T-helper 1 cell treated with Interleukin-12 subunit alpha and Interleukin-12 subunit beta and Interleukin-4 antibody, amounts not matched to agents 30 ng/mL and 1 ng/mL, for 36 hours (primary cell): ENCODE results near the gene OR52E2. TPM values are rescaled to one million over a fixed set of nuclear protein-coding genes. Genes with fewer than 3 reads are reported as not detected.
"Not testable (repeated sequence)": the region's sequence is repeated elsewhere in the genome, so short reads cannot be mapped to it uniquely, and the experiment has no call there.

Experiments
- intact Hi-C: fragments of 100-400 bp; cut with micrococcal nuclease; formaldehyde crosslinking; loops from one replicate; pipeline ENCODE4 v1.15.1; 2024
- total RNA-seq: library from RNA; stranded (reverse); gene quantifications from 2 replicates; pipeline ENCODE4 v1.2.3, GENCODE V29; 2022

Gene OR52E2
- not detected in 2 replicates for total RNA-seq

DNA sequence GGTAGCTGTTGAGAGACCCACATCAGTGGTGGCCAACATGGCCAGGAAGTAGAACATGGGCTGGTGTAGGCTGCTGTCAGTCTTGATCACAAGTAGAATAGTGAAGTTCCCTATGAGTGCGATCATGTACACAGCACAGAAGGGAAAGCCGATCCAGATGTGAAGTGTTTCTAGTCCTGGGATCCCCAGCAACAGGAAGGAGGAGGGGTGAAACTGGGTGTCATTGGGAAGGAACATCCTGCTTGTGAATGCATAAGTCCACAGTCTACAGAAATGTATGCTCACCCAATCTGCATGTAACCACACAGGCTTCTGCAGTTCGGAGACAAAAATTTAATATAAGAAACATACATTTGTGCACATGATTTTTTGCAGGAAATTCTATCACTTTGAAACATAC is at the start of gene OR52E2:
Gene OR52E2, minus strand, starts transcription at position 237 of the 400 bp plus-strand sequence. Its CDS starts 0 bp downstream, at position 237.
- intact Hi-C loops = no loop called here

DNA sequence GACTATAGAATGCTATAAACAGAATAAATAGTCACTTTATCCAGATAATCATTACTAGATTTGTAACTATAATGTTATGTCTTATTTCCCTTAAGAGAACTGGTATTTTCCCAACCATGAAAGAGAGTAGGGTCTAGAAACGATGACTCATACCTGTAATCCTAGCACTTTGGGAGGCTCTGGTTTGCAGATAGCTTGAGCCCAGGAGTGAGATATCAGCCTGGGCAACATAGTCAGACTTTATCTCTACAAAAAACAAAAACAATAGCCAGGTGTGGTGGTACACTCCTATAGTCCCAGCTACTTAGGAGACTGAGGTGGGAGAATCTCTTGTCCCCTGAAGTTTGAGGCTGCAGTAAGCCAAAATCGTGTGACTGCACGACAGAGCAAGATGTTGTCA is 47.9 kb upstream of the OR52E2 start:
- intact Hi-C loops = no loop called here

DNA sequence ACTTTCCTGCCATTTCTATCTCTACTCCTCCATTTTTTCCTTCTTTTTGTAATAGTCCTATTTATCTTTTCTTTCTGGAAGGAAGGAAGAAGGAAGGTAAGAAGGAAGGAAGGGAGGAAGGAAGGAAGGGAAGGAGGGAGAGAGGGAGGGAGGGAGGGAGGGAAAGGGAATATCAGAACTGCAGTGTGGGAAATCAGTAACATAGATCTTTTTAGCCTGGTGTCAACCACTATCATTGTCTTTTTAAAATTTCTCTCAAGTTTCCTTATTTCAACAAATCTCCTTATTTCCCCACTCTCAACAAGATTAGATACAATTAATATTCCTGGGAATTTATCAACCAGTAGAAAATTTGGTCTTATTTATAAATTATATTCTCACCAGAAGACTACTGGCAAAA is 43.6 kb upstream of the OR52E2 start:
- intact Hi-C loops = no loop called here

DNA sequence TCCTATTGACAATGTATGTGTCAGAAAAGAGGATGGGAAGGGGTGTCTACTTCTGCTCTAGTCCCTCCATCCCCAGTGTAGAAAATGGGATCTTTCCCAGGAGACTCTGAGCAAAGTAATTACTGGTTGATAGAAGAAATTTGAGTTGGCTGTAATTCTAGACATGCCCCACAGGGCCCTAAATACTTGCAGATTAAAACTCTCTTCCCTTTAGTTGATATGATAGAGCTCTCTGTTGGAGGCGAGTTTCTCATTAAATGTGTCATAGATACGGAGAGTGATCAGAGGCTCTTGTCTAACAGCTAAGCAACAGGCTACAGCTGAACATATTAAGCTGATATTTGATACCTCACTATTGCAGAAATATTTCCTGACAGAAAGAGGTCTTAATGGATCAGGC is 42.8 kb upstream of the OR52E2 start:
- intact Hi-C loops = no loop called here

DNA sequence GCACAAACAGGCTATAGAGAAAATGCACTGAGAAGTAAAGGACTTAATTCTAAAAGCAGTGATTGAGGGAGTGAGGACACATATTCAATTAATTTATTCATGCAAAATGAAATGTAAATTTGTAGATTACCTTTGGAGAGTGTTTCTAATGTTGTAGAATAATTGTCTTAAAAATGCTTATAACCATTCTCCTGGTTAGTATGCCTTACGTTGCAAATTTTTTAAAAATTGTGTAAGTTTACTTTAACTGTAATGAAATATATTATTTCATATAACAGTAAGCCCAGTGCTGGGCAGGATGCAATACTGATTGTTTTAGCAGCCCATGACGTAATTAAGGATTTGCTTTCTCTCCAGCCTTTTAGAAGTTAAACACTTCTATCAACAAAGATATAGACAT is 36.6 kb upstream of the OR52E2 start:
- intact Hi-C loops = no loop called here

DNA sequence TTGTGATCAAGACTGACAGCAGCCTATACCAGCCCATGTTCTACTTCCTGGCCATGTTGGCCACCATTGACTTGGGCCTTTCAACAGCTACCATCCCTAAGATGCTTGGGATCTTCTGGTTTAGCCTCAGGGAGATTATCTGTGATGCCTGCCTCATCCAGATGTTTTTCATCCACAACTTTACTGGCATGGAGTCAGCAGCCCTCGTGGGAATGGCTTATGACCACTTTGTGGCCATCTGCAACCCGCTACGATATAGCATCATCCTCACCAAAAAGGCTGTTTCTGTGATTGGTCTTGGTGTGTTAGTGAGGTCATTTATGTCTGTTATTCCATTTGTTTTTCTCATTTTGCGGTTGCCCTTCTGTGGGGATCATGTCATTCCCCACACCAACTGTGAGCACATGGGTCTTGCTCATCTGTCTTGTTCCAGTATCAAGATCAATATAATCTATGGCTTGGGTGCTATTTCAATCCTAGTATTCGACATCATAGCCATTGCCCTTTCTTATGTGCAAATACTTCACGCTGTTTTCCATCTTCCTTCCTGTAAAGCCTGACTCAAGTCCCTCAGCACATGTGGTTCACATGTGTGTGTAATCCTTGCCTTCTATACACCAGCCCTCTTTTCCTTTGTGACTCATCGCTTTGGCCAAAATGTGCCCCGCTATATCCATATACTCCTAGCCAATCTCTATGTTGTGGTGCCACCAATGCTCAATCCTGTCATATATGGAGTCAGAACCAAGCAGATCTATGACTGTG is 33.6 kb upstream of the OR52E2 start:
- intact Hi-C loops = no loop called here

DNA sequence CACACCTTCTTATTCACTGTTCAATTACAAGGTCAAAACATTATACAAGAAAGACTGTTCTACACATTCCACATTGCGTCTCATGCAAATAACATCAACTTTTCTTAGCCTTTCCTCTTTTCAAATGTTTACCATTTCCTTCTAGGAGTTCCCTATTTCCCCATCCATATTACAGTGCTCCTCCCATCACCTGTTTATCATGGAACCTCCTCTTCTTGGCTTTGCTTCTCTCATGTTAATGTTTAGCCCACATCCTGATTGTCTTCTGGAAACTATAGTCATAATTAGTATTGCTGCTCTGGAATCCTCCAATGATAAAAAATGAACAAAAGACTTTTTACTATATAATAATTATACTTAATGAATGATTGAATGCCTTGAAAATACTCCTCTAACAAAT is 31.2 kb upstream of the OR52E2 start:
- intact Hi-C loops = no loop called here

DNA sequence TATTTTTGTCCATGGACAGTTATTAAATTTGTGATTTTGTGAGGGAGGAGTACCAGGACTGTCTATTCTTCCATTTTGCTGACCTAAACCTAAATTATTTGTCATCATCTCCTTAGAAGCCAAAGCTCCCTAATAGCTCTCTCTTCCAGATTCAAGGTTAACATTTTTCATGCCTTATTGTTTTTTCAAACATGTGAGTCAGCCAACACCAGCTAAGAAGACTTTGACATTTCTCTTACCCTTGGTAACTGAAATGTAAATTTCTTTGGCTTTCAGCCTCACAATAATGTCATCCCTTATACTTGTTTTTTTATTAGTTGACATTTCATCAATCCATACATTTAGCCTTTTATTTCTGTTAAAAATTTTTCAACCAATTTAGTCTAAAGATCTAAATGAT is 29.1 kb upstream of the OR52E2 start:
- intact Hi-C loops = no loop called here

DNA sequence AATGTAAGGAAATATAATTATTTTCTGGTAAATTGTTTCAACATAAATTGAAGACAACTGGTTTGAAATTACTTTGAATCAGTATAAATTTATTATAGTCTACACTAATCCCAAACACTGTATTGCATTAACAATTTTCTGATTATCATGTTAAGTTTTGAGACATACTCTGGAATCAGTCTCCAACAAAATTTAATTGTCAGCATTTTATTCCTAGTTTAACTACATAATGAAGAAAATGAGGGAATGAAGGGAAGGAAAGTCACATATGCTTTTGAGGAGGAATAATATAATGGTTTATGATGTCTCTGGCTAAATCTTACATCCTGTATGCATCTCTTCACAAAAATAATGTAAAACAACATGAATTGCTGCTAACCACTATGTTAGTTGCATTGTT is 24.2 kb upstream of the OR52E2 start:
- intact Hi-C loops = no loop called here

DNA sequence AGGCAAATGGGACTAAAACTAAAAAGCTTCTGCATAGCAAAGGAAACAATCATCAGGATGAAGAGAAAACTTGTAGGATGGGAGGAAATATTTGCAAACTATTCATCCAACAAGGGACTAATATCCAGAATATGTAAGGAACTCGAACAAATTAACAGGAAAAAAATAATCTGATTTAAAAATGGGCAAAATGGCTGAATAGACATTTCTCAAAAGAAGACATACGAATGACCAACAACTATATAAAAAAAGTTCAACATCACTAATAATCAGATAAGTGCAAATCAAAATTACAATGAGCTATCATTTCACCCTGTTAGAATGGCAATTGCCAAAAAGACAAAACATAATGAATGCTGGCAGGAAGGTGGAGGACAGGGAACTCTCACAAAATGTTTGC is 22.0 kb upstream of the OR52E2 start:
- intact Hi-C loops = no loop called here

DNA sequence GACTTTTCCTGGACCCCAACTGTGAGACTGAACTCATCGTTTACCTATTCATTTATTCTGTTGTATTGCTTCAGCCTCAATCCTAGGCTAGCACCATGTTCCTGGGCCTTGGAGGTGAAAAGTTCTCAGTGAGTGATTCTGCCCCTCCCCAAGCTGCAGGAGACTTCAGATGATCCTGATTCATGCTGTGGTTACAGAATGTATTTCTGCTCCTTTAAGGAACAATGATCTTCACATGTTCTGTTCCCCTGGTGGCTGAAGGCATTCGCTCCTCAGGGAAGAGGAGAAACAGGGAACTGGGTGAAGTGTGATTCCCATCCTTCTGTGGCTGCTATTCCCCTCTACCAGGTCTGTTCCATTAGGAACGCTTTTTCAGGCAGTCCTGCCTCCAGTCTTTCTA is 12.4 kb upstream of the OR52E2 start:
- intact Hi-C loops = no loop called here

DNA sequence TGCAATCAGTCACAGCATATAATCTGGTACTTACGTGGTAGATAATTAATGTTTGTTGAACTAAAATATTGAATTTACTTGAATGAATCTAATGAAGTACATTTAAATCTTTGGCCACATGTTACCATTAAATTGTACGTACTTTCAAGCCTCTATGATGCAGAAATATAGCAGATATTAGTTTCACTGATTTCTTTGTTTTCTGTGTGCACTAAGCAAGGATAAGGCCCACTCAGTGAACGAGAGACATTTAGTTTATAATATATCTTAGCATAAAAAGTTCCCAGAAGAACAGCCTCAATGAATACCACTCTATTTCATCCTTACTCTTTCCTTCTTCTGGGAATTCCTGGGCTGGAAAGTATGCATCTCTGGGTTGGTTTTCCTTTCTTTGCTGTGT is 9.8 kb upstream of the OR52E2 start, which contains the start of gene OR52E1:
Gene OR52E1, plus strand, starts transcription at position 301 of the 400 bp plus-strand sequence.
- intact Hi-C loops = no loop called here

DNA sequence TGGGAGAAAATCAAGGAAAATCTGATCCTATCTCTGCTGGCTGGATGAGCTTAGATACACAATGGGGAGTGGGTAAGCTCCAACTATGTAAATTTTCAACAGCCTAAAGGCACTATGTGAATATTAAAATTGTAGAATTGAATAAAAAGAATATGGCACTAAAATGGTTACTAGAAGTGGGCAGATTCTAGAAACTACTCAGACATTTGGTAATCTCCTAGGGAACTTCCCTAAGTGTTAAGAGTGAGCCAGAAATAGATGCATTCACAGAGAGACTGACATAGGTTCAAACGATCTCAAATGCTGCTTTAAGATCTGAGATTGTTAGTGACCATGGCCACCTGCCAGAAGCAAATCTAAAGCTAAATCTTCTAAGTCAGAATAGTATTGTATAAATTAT is 5.6 kb upstream of the OR52E2 start:
- intact Hi-C loops = no loop called here

DNA sequence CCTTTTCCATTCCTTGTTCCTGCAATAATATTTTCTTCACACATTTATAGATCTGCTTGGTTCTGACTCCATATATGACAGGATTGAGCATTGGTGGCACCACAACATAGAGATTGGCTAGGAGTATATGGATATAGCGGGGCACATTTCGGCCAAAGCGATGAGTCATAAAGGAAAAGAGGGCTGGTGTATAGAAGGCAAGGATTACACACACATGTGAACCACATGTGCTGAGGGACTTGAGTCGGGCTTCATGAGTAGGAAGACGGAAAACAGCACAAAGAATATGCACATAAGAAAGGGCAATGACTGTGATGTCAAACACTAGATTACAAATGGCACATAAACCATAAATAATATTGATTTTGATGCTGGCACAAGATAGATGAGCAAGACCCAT is 748 bp downstream of the OR52E2 start:
- intact Hi-C loops = not testable (repeated sequence)

DNA sequence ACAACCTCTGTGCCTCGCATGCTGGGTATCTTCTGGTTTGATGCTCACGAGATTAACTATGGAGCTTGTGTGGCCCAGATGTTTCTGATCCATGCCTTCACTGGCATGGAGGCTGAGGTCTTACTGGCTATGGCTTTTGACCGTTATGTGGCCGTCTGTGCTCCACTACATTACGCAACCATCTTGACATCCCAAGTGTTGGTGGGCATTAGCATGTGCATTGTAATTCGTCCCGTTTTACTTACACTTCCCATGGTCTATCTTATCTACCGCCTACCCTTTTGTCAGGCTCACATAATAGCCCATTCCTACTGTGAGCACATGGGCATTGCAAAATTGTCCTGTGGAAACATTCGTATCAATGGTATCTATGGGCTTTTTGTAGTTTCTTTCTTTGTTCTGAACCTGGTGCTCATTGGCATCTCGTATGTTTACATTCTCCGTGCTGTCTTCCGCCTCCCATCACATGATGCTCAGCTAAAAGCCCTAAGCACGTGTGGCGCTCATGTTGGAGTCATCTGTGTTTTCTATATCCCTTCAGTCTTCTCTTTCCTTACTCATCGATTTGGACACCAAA is 12.6 kb downstream of the OR52E2 start:
- intact Hi-C loops = no loop called here

DNA sequence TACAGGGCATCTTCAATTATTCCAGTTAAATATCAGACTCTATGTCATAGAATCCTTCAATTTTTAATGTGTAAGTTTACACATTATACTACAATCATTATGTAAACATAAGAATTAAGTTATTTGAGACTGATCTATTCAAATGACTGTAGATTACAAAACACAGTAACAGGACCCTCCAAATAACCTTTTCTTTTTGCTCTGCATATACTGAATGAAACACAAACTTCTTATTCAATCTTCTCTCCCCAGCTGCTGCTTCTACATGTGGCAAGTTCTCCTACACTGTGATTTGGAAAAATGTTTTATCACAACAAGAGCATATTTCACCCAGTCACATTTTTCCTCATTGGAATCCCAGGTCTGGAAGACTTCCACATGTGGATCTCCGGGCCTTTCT is 13.2 kb downstream of the OR52E2 start, which contains the start of gene OR52J3:
Gene OR52J3, plus strand, starts transcription at position 301 of the 400 bp plus-strand sequence. Its CDS starts 0 bp downstream, at position 301.
- intact Hi-C loops = no loop called here

DNA sequence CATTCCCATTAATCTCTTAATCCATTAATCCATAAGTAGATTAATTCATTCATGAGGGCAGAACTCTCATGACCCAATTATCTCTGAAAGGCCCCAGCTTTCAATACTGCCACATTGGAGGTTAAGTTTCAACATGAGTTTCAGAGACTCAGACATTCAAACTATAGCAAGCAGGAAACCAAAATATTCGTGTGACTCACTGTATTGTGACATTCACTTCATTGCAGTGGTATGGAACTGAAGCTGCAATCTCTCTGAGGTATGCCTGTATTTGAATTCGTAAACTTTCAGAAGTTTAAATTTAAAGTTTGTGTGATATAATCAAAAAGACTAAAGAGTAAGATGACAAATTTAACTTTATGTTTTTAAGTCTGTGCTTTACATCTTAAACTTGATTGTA is 16.0 kb downstream of the OR52E2 start:
- intact Hi-C loops = no loop called here

DNA sequence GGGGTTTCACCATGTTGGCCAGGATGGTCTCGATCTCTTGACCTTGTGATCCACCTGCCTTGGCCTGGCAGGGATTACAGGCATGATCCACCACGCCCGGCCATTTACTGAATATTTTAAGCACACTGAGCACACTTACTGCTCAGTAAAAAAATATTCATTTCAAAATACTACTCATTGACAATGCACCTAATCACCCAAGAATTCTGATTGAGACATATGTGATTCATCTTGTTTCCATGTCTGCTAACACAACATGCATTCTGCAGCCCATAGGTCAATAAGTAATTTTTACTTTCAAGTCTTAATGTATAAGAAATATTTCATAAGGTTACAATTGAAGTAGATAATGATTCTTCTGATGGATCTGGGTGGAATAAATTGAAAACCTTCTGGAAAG is 17.3 kb downstream of the OR52E2 start:
- intact Hi-C loops = no loop called here

DNA sequence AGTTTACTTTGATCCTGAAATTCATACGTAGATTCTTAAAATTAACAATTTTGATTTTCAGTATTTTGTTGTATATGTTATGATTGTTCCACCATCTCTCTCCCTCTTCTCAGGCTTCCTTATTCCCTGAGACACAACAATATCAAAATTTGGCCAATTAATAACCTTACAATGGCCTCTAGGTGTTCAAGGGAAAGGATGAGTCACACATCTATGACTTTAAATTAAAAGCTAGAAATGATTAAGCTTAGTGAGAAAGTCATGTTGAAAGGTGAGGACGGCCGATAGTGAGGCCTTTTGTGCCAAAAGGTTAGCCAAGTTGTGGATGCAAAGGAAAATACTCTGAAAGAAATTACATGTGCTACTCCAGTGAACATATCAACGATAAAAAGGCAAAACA is 18.6 kb downstream of the OR52E2 start:
- intact Hi-C loops = no loop called here

DNA sequence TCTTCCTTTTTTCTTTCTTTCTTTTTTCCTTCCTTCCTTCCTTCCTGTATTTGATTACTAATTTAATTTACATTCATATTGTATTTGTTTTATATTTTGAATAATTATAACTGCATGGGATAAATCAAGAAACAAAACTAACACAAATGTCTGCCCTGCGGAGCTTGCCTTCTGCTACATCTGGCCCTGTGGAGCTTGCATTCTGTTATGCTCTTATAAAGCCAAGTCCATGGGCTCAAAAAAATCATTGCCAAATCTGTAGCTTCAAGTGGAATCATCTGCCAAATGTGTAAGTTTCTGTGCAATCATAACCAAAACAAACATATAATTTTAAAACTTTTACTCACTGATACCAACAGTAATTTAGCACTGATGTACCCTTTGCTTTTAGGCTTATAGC is 21.1 kb downstream of the OR52E2 start:
- intact Hi-C loops = no loop called here

DNA sequence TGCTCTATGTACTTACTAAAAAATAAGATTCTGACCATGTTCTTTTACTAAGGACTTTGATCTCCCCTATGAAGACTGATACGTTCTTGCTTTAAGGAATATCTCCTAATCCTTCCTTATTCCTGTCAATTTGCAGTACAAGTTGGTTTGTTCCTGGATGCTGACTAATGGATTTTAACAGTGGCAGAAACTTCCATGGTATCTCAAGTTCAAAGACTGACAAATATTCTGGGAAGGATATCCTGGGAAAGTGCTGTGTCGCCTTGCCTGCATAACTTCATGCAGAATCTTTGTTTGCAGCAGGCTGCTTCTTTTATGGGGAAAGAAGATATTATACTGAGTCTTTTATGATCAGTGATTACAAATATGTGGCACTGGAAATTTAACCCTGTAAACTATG is 21.5 kb downstream of the OR52E2 start:
- intact Hi-C loops = no loop called here

DNA sequence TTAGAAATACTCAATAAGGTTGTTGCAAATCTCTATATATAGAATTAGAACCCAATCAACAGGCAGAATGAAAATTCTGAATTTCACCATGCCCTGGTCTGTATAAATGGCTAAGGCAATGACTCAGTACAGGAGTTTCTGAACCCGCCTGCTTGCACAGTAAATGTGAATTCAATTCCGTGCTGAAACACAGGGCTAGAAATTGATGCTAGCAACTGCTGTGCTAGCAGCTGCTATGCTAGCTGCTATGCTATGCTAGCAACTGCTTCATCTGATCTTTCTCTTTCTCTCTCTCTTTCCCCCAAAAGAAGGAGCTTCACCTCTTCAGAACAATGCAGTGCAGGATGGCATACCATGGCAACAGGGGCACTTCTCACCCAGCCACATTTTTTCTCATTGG is 22.8 kb downstream of the OR52E2 start:
- intact Hi-C loops = no loop called here

DNA sequence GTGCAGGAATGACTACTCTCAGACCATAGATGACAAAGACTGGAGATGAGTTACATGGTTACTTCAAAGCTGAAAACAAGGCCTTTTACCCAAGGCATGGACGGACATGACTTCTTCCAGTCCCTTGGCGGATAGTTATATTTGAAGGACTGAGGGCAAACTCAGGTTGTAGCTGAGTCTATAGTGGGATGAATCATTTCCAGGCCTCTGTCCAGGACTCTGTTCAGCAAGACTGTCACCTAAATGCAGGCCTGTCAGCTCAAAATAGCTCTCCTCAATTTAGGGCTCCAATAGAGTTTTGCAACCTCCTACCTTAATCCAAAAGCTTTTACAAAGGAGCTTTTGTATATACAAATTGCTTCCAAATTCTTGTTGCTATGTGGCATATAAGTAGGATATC is 37.4 kb downstream of the OR52E2 start:
- intact Hi-C loops = no loop called here
